ENCODE measurements around the gene CIBAR2.
A peak's percentile ranks its signal among the peaks of the same experiment; 100 is the strongest.
"Not testable (repeated sequence)": the region's sequence is repeated elsewhere in the genome, so short reads cannot be mapped to it uniquely, and the experiment has no call there.

Gene CIBAR2

DNA sequence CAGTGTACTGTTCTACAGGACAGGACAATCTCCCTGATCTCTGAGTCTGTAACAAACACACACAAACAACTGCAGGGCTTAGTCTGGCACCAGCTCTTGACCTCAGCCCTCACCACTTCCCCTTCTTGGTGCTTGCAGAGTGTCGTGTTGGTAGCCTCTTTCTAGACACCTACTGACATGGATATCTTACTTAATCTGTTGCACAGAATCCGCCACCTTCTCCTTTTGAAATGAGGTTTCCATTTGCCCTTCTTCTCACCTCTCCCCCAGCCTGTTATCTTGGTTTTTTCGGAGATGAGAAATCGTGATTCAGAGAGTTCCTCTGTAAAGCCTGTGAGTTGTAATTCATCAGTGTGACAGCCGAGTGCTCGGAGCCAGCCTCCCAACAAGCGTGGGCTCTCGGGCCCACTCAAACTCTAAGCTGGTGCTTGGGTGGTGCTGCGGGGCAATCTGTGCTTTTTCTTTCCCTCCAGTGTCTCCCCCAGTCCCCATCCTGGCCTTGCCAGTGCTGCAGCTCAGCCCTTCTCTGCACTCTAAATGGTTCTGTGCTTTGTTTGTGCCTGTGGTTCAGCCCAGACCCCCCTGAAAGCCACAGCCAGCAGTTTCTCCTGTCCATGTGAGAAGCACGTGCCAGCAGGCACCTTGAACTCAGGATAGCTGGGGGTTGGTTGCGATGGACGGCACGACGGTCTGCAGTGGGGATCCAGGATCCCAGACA, 56.6 kb downstream of the CIBAR2 start:
- no peak for TF ChIP-seq POLR2A (IDR thresholded peaks at IDR 0.05; ENCODE audit: low read length)
- TF ChIP-seq GATA1 (IDR thresholded peaks at IDR 0.05; ENCODE audit: low read depth, low read length) = no peak
- DNase-seq = peak; percentile 64 to 65

GRCh38 chr16:85054948-85055492, 57.3 kb downstream of the CIBAR2 start:
- TF ChIP-seq POLR2A (IDR thresholded peaks at IDR 0.05; ENCODE audit: low read length) = no peak
- TF ChIP-seq GATA1 (IDR thresholded peaks at IDR 0.05; ENCODE audit: low read depth, low read length) = no peak
- DNase-seq = no peak

DNA sequence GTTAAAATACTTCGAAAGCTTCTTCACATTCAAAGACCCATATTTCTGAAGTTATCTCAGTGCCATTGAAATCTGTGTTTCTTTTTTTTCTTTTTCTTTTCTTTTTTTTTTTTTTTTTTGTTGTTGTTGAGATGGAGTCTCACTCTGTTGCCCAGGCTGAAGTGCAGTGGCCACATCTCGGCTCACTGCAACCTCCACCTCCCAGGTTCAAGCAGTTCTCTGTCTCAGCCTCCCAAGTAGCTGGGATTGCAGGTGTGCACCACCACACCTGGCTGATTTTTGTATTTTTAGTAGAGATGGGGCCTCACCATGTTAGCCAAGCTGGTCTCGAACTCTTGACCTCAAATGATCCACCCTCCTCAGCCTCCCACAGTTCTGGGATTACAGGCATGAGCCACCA, 58.0 kb downstream of the CIBAR2 start:
- not testable (repeated sequence) for DNase-seq

GRCh38 chr16:85052536-85052935, 59.7 kb downstream of the CIBAR2 start:
- no peak for TF ChIP-seq GATA1 (IDR thresholded peaks at IDR 0.05; ENCODE audit: low read depth, low read length)
- TF ChIP-seq POLR2A (IDR thresholded peaks at IDR 0.05; ENCODE audit: low read length) = no peak
- no peak for DNase-seq

DNA sequence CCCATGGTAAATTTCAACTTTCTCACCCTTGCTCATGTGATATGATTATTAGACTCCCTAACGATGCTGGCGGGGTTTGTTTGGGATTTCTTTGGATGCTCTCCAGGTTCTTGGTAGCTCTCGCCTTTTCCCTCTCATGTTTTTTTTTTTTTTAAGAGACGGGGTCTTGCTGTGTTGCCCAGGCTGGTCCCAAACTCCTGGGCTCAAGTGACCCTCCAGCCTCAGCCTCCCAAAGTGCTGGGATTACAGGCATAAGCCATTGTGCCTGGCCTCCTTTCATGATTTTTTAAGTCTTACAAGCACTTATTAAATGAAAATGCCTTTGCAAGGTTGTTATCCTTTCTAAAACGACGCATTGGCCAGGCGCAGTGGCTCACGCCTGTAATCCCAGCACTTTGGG, 60.6 kb downstream of the CIBAR2 start:
- no peak for DNase-seq
- TF ChIP-seq POLR2A (IDR thresholded peaks at IDR 0.05; ENCODE audit: low read length) (no peak), GATA1 (IDR thresholded peaks at IDR 0.05; ENCODE audit: low read depth, low read length) (no peak)

- no peak for DNase-seq
- TF ChIP-seq GATA1 (IDR thresholded peaks at IDR 0.05; ENCODE audit: low read depth, low read length) = no peak
- no peak for TF ChIP-seq POLR2A (IDR thresholded peaks at IDR 0.05; ENCODE audit: low read length)
These were observed 61.1 kb downstream of the CIBAR2 start for GRCh38 chr16:85051067-85051581.

GRCh38 chr16:85049706-85050305, 62.5 kb downstream of the CIBAR2 start:
- TF ChIP-seq GATA1 (IDR thresholded peaks at IDR 0.05; ENCODE audit: low read depth, low read length) = no peak
- no peak for TF ChIP-seq POLR2A (IDR thresholded peaks at IDR 0.05; ENCODE audit: low read length)
- no peak for DNase-seq

DNA sequence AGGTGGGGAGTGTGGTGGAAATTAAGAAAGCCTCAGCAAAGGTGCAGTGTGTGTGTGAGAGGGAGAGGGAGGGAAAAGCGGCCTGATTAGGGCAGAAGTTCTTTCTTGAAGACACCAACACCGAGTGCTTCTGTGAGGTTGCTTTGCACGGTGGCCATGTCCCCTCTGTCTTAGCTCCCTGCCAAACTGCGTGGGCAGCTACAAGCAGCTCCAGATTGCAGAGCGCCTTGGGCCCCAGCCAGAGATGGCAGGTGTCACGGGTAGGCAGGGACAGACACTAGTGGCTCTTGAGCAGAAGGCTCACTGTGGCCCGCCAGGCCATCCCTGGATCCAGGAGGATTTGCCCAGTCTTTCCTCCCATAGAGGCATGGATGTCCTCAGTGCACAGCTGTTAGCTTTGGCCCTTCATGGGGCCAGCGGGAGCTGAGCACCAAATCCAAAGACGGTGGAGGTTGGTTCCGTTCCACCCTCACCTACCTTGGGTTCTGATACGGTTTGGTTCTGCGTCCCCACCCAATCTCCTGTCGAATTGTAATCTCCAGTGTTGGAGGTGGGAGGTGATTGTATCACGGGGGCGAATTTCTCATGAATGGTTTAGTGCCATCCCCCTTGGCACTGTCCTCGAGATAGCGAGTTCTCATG, 63.2 kb downstream of the CIBAR2 start:
- peak in 1 of 2 experiments; percentile 26 for DNase-seq
- no peak for TF ChIP-seq POLR2A (IDR thresholded peaks at IDR 0.05; ENCODE audit: low read length)
- TF ChIP-seq GATA1 (IDR thresholded peaks at IDR 0.05; ENCODE audit: low read depth, low read length) = no peak

All from erythroblast (primary cell).